HCT116 (cell line): ENCODE data around the gene DRD3. TPM values are rescaled to one million over a fixed set of nuclear protein-coding genes. Genes with fewer than 3 reads are reported as not detected.

ENCODE experiments used
- ATAC-seq: fragments of 200-7000 bp; cut with Tn5 transposase; 2 replicates; pipeline ENCODE4 v1.9.1; 2020; ENCODE audit warnings: mild to moderate bottlenecking, moderate library complexity
- BruUV-seq: library from RNA; stranded (reverse); fragments of 400-500 nt; replicated peaks from 2 replicates; lab custom pipeline; 2021; lab: Mats Ljungman, UMichigan
- CTCF ChIA-PET: fragments of 300-600 bp; sonication (Branson Sonifier 250); formaldehyde crosslinking; loops from one replicate; lab custom pipeline; 2021; ENCODE audit warnings: antibody characterized with exemption; lab: Charles Lee
- POLR2A ChIA-PET: fragments of 300-600, 350-600 bp; sonication (Branson Sonifier 250); formaldehyde crosslinking; loops from one replicate; lab custom pipeline; 2021; ENCODE audit warnings: antibody characterized with exemption; lab: Charles Lee
- RAD21 ChIA-PET, 2 experiments: fragments of 300-600 bp; sonication (Branson Sonifier 250); formaldehyde crosslinking; loops; one replicate each; lab custom pipeline; 2023; ENCODE audit warnings: low total read pairs in 2 of 2; ENCODE audit not compliant: uncharacterized antibody in 2 of 2, unreplicated experiment in 2 of 2, low non-redundant PET in 1 of 2; lab: Charles Lee
- DNase-seq: peaks from one replicate; pipeline ENCODE4 v3.0.0-alpha.2; 2010; ENCODE audit warnings: low read depth, low spot score
- H2AFZ ChIP-seq: fragments of 200-600 bp; shearing (Covaris generic), sonication (generic); 2 replicates; pipeline ENCODE4 v1.6.1; 2017; ENCODE audit warnings: low read depth, mixed run types, mixed read lengths, antibody characterized with exemption, low read length; ENCODE audit not compliant: poor library complexity, severe bottlenecking
- H3K27ac ChIP-seq: 2 replicates; pipeline ENCODE4 v1.5.1; 2012; ENCODE audit warnings: low read depth, low read length
- H3K27me3 ChIP-seq: fragments of 200-600 bp; sonication (generic); 2 replicates; pipeline ENCODE4 v1.6.1; 2016; ENCODE audit warnings: mixed run types, low read length, mixed read lengths; ENCODE audit not compliant: insufficient read depth
- H3K36me3 ChIP-seq, 2 experiments: fragments of 200-500 bp in 1 of 2; fragments of 200-600 bp in 1 of 2; sonication (Bioruptor generic) in 1 of 2; sonication (generic) in 1 of 2; 2 replicates each; pipeline versions ENCODE4 v1.5.1 to v1.6.1; 2014 to 2016; ENCODE audit warnings: low read length in 2 of 2, inconsistent platforms in 1 of 2, mixed read lengths in 1 of 2, mixed run types in 1 of 2; ENCODE audit not compliant: insufficient read depth in 2 of 2, control insufficient read depth in 1 of 2
- H3K4me1 ChIP-seq, 2 experiments: fragments of 200-600 bp in 1 of 2; sonication (generic) in 1 of 2; 2 replicates each; pipeline versions ENCODE4 v1.5.1 to v1.6.1; 2012 to 2017; ENCODE audit warnings: low read length in 2 of 2, inconsistent platforms in 1 of 2, mild to moderate bottlenecking in 1 of 2, mixed read lengths in 1 of 2, mixed run types in 1 of 2, moderate library complexity in 1 of 2; ENCODE audit not compliant: insufficient read depth in 2 of 2, control insufficient read depth in 1 of 2
- H3K4me2 ChIP-seq: fragments of 200-600 bp; sonication (generic); 2 replicates; pipeline ENCODE4 v1.6.1; 2017; ENCODE audit warnings: mixed run types, low read length, mixed read lengths
- H3K4me3 ChIP-seq, 2 experiments: fragments of 200-600 bp in 1 of 2; sonication (generic) in 1 of 2; replicated peaks in 1 of 2; 2 replicates each; pipeline ENCODE4 v1.5.1; 2011 to 2016; ENCODE audit warnings: low read length in 2 of 2, control low read depth in 1 of 2, low read depth in 1 of 2, mild to moderate bottlenecking in 1 of 2, mixed read lengths in 1 of 2, mixed run types in 1 of 2
- H3K79me2 ChIP-seq: fragments of 200-600 bp; sonication (generic); 2 replicates; pipeline ENCODE4 v1.6.1; 2017; ENCODE audit warnings: mild to moderate bottlenecking, mixed run types, low read length, moderate library complexity, mixed read lengths; ENCODE audit not compliant: insufficient read depth
- H3K9ac ChIP-seq: fragments of 200-600 bp; sonication (generic); 2 replicates; pipeline ENCODE4 v1.6.1; 2016; ENCODE audit warnings: low read length, mixed read lengths
- H3K9me2 ChIP-seq: fragments of 200-600 bp; sonication (generic), shearing (Covaris generic); 2 replicates; pipeline ENCODE4 v1.6.1; 2017; ENCODE audit warnings: mixed run types, mild to moderate bottlenecking, moderate library complexity; ENCODE audit not compliant: insufficient read depth
- H3K9me3 ChIP-seq, 2 experiments: fragments of 200-500 bp in 1 of 2; fragments of 200-600 bp in 1 of 2; sonication (Bioruptor generic) in 1 of 2; sonication (generic) in 1 of 2; 2 replicates each; pipeline ENCODE4 v1.6.1; 2014 to 2017; ENCODE audit warnings: low read length in 2 of 2, mixed read lengths in 2 of 2, inconsistent platforms in 1 of 2, low read depth in 1 of 2, mild to moderate bottlenecking in 1 of 2, mixed run types in 1 of 2, moderate library complexity in 1 of 2; ENCODE audit not compliant: control insufficient read depth in 1 of 2, insufficient read depth in 1 of 2
- H4K20me1 ChIP-seq: fragments of 200-600 bp; sonication (generic), shearing (Covaris generic); 2 replicates; pipeline ENCODE4 v1.6.1; 2017; ENCODE audit warnings: mixed run types, mild to moderate bottlenecking, moderate library complexity; ENCODE audit not compliant: insufficient read depth
- CBX3 ChIP-seq: IDR thresholded peaks from 2 replicates; pipeline ENCODE4 v1.6.1; 2012; ENCODE audit warnings: low read depth
- CEBPB ChIP-seq: IDR thresholded peaks from 2 replicates; pipeline ENCODE4 v1.6.1; 2012; ENCODE audit warnings: low read depth
- CTCF ChIP-seq, 3 experiments: fragments of 200-600 bp in 1 of 3; sonication (generic) in 1 of 3; IDR thresholded peaks in 2 of 3; conservative IDR thresholded peaks in 1 of 3; 2 replicates each; pipeline ENCODE4 v1.5.1; 2012 to 2017; ENCODE audit warnings: low read depth in 2 of 3, low read length in 2 of 3, antibody characterized with exemption in 1 of 3, borderline replicate concordance in 1 of 3, control low read depth in 1 of 3, mild to moderate bottlenecking in 1 of 3, mixed read lengths in 1 of 3, mixed run types in 1 of 3, moderate library complexity in 1 of 3; ENCODE audit not compliant: insufficient read depth in 1 of 3
- EZH2 ChIP-seq: fragments of 200-600 bp; sonication (generic); IDR thresholded peaks from 2 replicates; pipeline ENCODE4 v1.6.1; 2017; ENCODE audit warnings: antibody characterized with exemption, mixed run types
- JUND ChIP-seq: IDR thresholded peaks from 2 replicates; pipeline ENCODE4 v1.6.1; 2012
- POLR2A ChIP-seq: IDR thresholded peaks from 2 replicates; pipeline ENCODE4 v1.7.0; 2011; ENCODE audit warnings: borderline replicate concordance; ENCODE audit not compliant: insufficient read depth, insufficient read length; ENCODE audit errors: extremely low read depth
- SRF ChIP-seq: IDR thresholded peaks from 2 replicates; pipeline ENCODE4 v1.6.1; 2012; ENCODE audit warnings: low read depth
- TCF7L2 ChIP-seq: IDR thresholded peaks from 2 replicates; pipeline ENCODE4 v1.7.0; 2011; ENCODE audit warnings: borderline replicate concordance, inconsistent platforms; ENCODE audit not compliant: insufficient read depth, insufficient read length; ENCODE audit errors: extremely low read depth
- ZFX ChIP-seq: fragments of 450-650 bp; IDR thresholded peaks from 2 replicates; pipeline ENCODE4 v1.6.1; 2017
- ZNF274 ChIP-seq: fragments of 200-500 bp; sonication (Bioruptor generic); IDR thresholded peaks from 2 replicates; pipeline ENCODE4 v1.6.1; 2014; ENCODE audit warnings: mild to moderate bottlenecking, low read depth, low read length, inconsistent platforms
- intact Hi-C: fragments of 100-400 bp; cut with micrococcal nuclease; formaldehyde crosslinking; loops from 2 replicates; pipeline ENCODE4 v1.10.0; 2022
- total RNA-seq: library from RNA; stranded (reverse); gene quantifications from one replicate; pipeline ENCODE4 v1.2.1, GENCODE V29; 2021; ENCODE audit not compliant: unreplicated experiment
- TF ChIP-seq, protein P1 (sequence below): IDR thresholded peaks from 2 replicates; pipeline ENCODE4 v1.6.1; 2012

Gene DRD3
- total RNA-seq, 1 experiment from 2014 or later = not detected

DNA sequence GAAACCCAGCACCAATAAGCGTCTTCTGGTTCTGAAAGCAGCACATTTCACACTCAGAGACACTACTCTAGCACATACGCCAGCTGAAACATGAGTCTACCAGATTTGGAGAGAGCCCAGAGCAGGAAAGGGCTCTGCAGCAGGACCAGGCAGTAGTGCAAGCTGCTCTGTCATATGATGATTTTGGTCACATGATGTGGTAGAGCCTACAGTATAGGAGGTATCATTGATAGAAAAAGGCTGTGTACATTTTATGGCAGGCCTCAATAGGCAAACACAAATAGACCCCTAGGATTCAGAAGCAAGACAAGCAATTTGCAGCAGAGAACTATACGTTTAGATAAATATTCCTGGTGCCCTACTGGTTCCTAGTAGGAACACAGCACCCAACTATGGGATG lies 64.1 kb downstream of the DRD3 start (continued):
- no peak for TF ChIP-seq JUND

GRCh38 chr3:114112696-114113095 lies 66.2 kb downstream of the DRD3 start:
- H3K9me2 ChIP-seq = no peaks in the 10 kb centered on the region
- intact Hi-C loops = no loop called here
- RAD21 ChIA-PET = no interaction called here

DNA sequence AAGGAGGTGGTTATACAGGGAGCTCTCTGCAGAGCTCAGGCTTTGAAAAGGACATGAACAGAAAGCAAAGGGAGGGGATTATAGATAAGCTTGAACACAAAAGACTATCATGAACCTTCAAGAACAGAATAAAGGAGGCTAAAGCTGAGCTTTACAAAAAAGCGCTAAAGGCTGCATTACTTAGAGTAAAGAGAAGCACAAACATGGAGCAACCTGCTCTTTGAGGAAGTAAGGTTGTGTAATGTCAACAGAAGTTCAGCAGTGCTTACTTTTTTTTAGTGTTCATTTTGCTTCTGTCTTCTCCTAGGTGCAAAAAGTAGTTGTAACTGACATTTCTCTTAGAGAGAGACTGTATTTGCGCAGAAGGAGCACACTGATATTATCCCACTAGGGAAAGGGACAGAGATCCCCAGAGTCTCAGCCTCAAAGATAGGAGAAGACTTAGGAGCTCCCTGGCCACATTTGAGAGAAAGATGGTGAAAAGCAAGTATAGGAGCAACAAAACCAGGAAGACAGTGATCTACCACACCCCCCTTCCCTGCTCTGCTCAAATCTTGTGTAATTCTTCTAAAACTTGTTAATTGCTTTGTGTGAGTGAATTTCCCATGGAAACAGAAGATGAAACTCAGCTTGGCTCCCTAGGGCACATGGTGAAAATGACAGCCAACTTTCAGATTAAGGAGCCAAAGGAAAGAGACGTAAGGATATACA lies 67.6 kb downstream of the DRD3 start:
- peaks cover 4% of the 10 kb centered on the region; the same call in 1 of the 2 replicates for H3K27me3 ChIP-seq
- TF ChIP-seq ZNF274 = no peak
- no peak for TF ChIP-seq SRF
- no peak for TF ChIP-seq CBX3
- TF ChIP-seq EZH2 = no peak
- TF ChIP-seq ZFX = no peak
- TF ChIP-seq, protein P1, sequence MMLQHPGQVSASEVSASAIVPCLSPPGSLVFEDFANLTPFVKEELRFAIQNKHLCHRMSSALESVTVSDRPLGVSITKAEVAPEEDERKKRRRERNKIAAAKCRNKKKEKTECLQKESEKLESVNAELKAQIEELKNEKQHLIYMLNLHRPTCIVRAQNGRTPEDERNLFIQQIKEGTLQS = no peak
- TF ChIP-seq CTCF (IDR thresholded peaks at IDR 0.05 in 2 of 3, conservative IDR thresholded peaks at IDR 0.05 in 1 of 3; ENCODE audit: borderline replicate concordance in 1 of 3, insufficient read depth in 1 of 3, low read depth in 2 of 3, low read length in 2 of 3) = no peak
- TF ChIP-seq POLR2A = no peak
- ChIA-PET CTCF (no interaction called here), RAD21 (no interaction called here), POLR2A (no interaction called here)
- no peak overlapping the region for H2AFZ ChIP-seq
- no peak overlapping the region for H3K27ac ChIP-seq
- ATAC-seq (no peak), DNase-seq (no peak)
- no peaks in the 10 kb centered on the region for H3K36me3 ChIP-seq
- H3K9me3 ChIP-seq = no peaks in the 10 kb centered on the region
- intact Hi-C loops = no loop called here
- no TSS peak for BruUV-seq
- no peak overlapping the region for H3K4me2 ChIP-seq
- H3K4me1 ChIP-seq = no peaks in the 10 kb centered on the region
- no peaks in the 10 kb centered on the region for H3K79me2 ChIP-seq
- H3K9ac ChIP-seq = no peak overlapping the region
- no peaks in the 10 kb centered on the region for H4K20me1 ChIP-seq
- no peak overlapping the region for H3K4me3 ChIP-seq
- no peaks in the 10 kb centered on the region for H3K9me2 ChIP-seq

More at GRCh38 chr3:114112696-114113095, 66.2 kb downstream of the DRD3 start:
- Histone ChIP-seq H3K36me3 (no peaks in the 10 kb centered on the region), H3K4me1 (no peaks in the 10 kb centered on the region), H3K27me3 (peaks cover 4% of the 10 kb centered on the region; the same call in 1 of the 2 replicates), H3K4me3 (no peak overlapping the region), H3K9me3 (no peaks in the 10 kb centered on the region), H4K20me1 (no peaks in the 10 kb centered on the region), H3K9ac (no peak overlapping the region), H3K4me2 (no peak overlapping the region), H3K79me2 (no peaks in the 10 kb centered on the region), H2AFZ (no peak overlapping the region), H3K27ac (no peak overlapping the region)
- no peak for DNase-seq
- BruUV-seq = no TSS peak
- ChIA-PET CTCF (no interaction called here), POLR2A (no interaction called here)
- ATAC-seq = no peak
- TF ChIP-seq TCF7L2 (no peak), CEBPB (no peak)
